Measurements from ENCODE around the gene CHRD. TPM values are rescaled to one million over a fixed set of nuclear protein-coding genes. Genes with fewer than 3 reads are reported as not detected.

Gene CHRD
- total RNA-seq, 2 experiments from 2014 or later: not detected

DNA sequence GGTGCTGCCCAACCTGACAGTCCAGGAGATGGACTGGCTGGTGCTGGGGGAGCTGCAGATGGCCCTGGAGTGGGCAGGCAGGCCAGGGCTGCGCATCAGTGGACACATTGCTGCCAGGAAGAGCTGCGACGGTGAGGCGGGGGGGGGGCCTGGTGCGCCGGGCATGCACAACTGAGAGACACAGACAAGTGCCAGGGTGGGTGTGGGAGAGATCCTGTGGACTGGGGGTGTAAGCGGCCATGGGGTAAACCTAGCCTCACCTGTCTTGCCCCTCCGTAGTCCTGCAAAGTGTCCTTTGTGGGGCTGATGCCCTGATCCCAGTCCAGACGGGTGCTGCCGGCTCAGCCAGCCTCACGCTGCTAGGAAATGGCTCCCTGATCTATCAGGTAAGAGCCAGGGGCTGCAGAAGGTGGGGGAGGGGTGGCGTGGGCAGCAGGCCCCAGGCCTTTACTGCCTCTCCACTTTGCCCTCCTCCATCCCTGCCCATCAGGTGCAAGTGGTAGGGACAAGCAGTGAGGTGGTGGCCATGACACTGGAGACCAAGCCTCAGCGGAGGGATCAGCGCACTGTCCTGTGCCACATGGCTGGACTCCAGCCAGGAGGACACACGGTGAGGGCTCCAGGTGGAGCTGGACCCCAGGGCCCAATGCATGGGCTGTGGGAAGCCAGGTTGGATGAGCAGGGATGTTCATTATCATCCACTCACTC is 3.3 kb downstream of the CHRD start:
- H3K4me3 Mint-ChIP-seq: no peak overlapping the region
- H3K9me3 Mint-ChIP-seq: no peaks in the 10 kb centered on the region
- DNase-seq: no peak
- H3K4me1 Mint-ChIP-seq: peaks cover 8% of the 10 kb centered on the region
- peaks cover 2% of the 10 kb centered on the region for H3K36me3 Mint-ChIP-seq (ENCODE audit: low read depth)
- CTCF ChIA-PET: interaction anchor here (1.2 to 3.9 kb wide), 2 partner anchors 11 to 12 kb away, joined by 4 to 12 read pairs; no protein-coding TSS in a partner anchor
- POLR2A ChIA-PET: no interaction called here
- H3K27me3 Mint-ChIP-seq: peaks cover 42% of the 10 kb centered on the region
- H3K27ac Mint-ChIP-seq: no peak overlapping the region

DNA sequence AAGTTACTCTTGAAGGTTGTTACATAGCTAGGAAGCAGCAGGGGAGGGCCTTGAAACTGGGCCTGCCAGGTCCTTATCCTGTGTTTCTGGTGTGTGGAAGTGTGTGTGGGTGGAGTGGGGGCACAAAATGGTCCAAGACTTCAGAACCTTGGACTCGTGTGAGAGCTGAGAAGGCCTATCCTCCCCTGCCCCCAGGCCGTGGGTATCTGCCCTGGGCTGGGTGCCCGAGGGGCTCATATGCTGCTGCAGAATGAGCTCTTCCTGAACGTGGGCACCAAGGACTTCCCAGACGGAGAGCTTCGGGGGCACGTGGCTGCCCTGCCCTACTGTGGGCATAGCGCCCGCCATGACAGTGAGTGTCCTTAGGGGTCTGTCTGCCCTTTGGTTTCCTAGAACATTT is 4.5 kb downstream of the CHRD start:
- no peak overlapping the region for H3K27ac Mint-ChIP-seq
- H3K4me3 Mint-ChIP-seq: no peak overlapping the region
- no peak for DNase-seq
- peaks cover 31% of the 10 kb centered on the region for H3K27me3 Mint-ChIP-seq
- CTCF ChIA-PET: interaction anchor here (0.8 to 1.6 kb wide), 4 partner anchors 10 to 145 kb away, joined by 3 to 4 read pairs (median 4); no protein-coding TSS in a partner anchor
- peaks cover 3% of the 10 kb centered on the region for H3K4me1 Mint-ChIP-seq
- POLR2A ChIA-PET: no interaction called here
- H3K36me3 Mint-ChIP-seq (ENCODE audit: low read depth): no peaks in the 10 kb centered on the region
- no peaks in the 10 kb centered on the region for H3K9me3 Mint-ChIP-seq

DNA sequence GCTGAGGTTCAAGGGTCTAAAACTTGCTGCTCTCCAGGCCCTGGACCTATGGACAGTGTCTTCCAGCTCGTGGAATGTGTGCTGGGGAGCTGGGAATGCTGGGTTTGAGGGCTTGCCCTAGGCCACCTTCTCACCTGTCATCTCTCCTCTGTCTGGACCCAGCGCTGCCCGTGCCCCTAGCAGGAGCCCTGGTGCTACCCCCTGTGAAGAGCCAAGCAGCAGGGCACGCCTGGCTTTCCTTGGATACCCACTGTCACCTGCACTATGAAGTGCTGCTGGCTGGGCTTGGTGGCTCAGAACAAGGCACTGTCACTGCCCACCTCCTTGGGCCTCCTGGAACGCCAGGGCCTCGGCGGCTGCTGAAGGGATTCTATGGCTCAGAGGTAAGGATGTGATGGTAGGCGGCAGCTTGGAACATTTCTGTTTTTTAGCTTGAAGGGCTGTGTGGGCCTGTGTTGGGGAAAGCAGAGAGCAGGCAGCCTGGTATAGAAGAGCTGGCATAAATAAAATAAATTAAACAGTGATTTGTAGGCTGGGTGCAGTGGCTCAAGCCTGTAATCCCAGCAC is 5.1 kb downstream of the CHRD start:
- no peaks in the 10 kb centered on the region for H3K9me3 Mint-ChIP-seq
- H3K36me3 Mint-ChIP-seq (ENCODE audit: low read depth): no peaks in the 10 kb centered on the region
- CTCF ChIA-PET: interaction anchor here (0.8 to 1.6 kb wide), 5 partner anchors 11 to 144 kb away, joined by 3 to 4 read pairs (median 3); no protein-coding TSS in a partner anchor
- H3K27ac Mint-ChIP-seq: no peak overlapping the region
- H3K27me3 Mint-ChIP-seq: peaks cover 29% of the 10 kb centered on the region
- H3K4me3 Mint-ChIP-seq: no peak overlapping the region
- peaks cover 3% of the 10 kb centered on the region for H3K4me1 Mint-ChIP-seq
- no peak for DNase-seq
- POLR2A ChIA-PET: no interaction called here

DNA sequence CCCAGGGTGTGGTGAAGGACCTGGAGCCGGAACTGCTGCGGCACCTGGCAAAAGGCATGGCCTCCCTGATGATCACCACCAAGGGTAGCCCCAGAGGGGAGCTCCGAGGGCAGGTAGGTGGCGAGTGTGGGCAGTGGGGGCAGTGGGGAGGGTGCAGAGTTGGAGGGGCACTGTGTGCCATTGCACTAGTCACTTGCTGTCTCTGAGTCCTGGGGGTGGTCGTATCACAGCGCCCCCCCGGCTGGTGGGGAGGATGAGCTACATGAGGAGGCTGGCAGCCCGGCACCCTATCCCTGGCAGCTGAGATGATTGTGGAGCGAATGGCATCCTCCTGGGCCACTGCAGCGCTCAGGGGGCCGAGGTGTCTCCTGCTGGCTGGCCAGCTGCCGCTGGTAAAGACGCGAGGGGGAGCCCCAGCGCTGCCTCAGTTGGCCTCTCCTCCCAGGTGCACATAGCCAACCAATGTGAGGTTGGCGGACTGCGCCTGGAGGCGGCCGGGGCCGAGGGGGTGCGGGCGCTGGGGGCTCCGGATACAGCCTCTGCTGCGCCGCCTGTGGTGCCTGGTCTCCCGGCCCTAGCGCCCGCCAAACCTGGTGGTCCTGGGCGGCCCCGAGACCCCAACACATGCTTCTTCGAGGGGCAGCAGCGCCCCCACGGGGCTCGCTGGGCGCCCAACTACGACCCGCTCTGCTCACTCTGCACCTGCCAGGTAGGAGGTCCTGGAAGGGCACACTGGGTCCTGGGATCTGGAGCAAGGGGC is 6.4 kb downstream of the CHRD start:
- no peak for DNase-seq
- no peaks in the 10 kb centered on the region for H3K9me3 Mint-ChIP-seq
- H3K4me3 Mint-ChIP-seq: no peak overlapping the region
- ChIA-PET POLR2A (no interaction called here), CTCF (interaction anchor here (0.6 to 0.8 kb wide), 2 partner anchors 32 to 385 kb away, joined by 3 to 4 read pairs; no protein-coding TSS in a partner anchor)
- H3K27ac Mint-ChIP-seq: no peak overlapping the region
- no peaks in the 10 kb centered on the region for H3K36me3 Mint-ChIP-seq (ENCODE audit: low read depth)
- H3K4me1 Mint-ChIP-seq: no peaks in the 10 kb centered on the region
- peaks cover 28% of the 10 kb centered on the region for H3K27me3 Mint-ChIP-seq

DNA sequence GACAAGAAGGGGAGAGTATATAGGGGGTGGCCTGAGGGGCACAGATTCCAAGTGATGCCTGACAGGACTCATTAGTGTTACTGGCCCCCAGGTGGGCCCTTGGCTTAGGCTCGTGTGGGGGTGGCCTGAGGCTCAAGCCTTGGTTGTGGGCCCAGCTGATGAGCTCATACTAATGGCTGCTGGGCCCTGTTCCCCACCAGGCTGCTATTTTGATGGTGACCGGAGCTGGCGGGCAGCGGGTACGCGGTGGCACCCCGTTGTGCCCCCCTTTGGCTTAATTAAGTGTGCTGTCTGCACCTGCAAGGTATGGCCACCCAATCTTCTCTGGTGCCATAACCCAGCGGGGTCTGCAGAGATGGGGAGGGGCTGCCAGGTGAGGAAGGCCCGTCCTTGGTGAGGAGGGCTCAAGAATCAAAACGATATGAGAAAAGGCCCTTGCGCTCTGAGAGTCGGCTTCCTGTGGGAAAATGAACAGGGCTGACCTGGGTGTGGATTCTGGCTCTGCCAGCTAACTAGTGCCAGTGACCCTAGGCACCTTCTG is 7.4 kb downstream of the CHRD start:
- no peak for DNase-seq
- H3K9me3 Mint-ChIP-seq: no peaks in the 10 kb centered on the region
- H3K4me1 Mint-ChIP-seq: no peaks in the 10 kb centered on the region
- H3K4me3 Mint-ChIP-seq: no peak overlapping the region
- POLR2A ChIA-PET: no interaction called here
- no peaks in the 10 kb centered on the region for H3K36me3 Mint-ChIP-seq (ENCODE audit: low read depth)
- H3K27me3 Mint-ChIP-seq: peaks cover 22% of the 10 kb centered on the region
- no peak overlapping the region for H3K27ac Mint-ChIP-seq
- CTCF ChIA-PET: interaction anchor here (0.6 kb wide), 1 partner anchor 117 kb away, joined by 3 read pairs; no protein-coding TSS in a partner anchor

DNA sequence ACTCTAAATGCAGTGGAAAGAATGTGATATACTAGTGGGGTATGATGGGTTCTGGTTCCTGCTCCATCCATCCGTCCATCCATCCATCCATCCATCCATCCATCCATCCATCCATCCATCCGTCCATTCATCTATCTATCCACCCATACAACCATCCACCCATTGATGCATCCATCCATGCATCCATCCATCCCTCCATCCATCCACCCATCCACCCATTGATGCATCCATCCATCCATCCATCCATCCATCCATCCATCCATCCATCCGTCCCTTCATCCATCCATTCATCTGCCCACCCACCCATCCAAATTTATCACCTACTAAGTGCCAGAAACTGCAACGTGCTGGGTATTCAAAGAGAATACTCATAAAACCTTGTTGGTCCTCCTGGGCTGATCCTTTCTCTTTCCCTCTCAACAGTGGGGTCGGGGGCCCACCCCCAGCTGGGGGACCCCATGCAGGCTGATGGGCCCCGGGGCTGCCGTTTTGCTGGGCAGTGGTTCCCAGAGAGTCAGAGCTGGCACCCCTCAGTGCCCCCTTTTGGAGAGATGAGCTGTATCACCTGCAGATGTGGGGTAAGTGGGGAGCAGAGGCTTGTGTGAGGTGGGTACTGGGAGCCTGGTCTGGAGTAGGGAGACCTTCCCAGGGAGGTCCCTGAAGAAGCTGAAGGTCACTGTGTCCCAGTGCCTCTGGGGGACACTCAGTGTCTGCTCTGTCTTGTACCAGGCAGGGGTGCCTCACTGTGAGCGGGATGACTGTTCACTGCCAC is 8.5 kb downstream of the CHRD start:
- Mint-ChIP-seq H3K9me3 (no peaks in the 10 kb centered on the region), H3K27ac (no peak overlapping the region), H3K4me3 (no peak overlapping the region), H3K4me1 (no peaks in the 10 kb centered on the region), H3K27me3 (peaks cover 14% of the 10 kb centered on the region), H3K36me3 (ENCODE audit: low read depth) (no peaks in the 10 kb centered on the region)
- POLR2A ChIA-PET: no interaction called here
- no peak for DNase-seq
- CTCF ChIA-PET: interaction anchor here (0.6 to 1.7 kb wide), 2 partner anchors 17 to 99 kb away, joined by 3 to 6 read pairs; no protein-coding TSS in a partner anchor

DNA sequence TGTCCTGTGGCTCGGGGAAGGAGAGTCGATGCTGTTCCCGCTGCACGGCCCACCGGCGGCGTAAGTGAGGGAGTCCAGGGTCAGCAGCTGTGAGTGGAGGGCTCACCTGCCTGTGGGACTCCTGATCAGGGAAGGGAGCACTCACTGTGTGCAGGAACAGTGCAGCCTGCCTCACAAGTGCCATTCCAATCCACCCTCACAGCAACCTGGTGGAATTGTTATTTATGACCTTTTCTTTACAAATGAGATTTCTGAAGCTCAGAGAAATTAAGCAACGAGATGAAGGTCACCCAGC is 9.0 kb downstream of the CHRD start:
- ChIA-PET POLR2A (no interaction called here), CTCF (interaction anchor here (0.6 to 1.7 kb wide), 2 partner anchors 17 to 98 kb away, joined by 3 to 6 read pairs; no protein-coding TSS in a partner anchor)
- H3K27ac Mint-ChIP-seq: no peak overlapping the region
- no peak for DNase-seq
- H3K4me1 Mint-ChIP-seq: no peaks in the 10 kb centered on the region
- H3K9me3 Mint-ChIP-seq: no peaks in the 10 kb centered on the region
- no peaks in the 10 kb centered on the region for H3K36me3 Mint-ChIP-seq (ENCODE audit: low read depth)
- H3K4me3 Mint-ChIP-seq: no peak overlapping the region
- peaks cover 14% of the 10 kb centered on the region for H3K27me3 Mint-ChIP-seq

DNA sequence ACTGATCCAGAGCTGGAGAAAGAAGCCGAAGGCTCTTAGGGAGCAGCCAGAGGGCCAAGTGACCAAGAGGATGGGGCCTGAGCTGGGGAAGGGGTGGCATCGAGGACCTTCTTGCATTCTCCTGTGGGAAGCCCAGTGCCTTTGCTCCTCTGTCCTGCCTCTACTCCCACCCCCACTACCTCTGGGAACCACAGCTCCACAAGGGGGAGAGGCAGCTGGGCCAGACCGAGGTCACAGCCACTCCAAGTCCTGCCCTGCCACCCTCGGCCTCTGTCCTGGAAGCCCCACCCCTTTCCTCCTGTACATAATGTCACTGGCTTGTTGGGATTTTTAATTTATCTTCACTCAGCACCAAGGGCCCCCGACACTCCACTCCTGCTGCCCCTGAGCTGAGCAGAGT is 9.5 kb downstream of the CHRD start:
- Mint-ChIP-seq H3K4me3 (no peak overlapping the region), H3K27me3 (peaks cover 14% of the 10 kb centered on the region), H3K4me1 (no peaks in the 10 kb centered on the region), H3K9me3 (no peaks in the 10 kb centered on the region), H3K27ac (no peak overlapping the region), H3K36me3 (ENCODE audit: low read depth) (no peaks in the 10 kb centered on the region)
- DNase-seq: no peak
- POLR2A ChIA-PET: no interaction called here
- CTCF ChIA-PET: interaction anchor here (1.5 to 1.7 kb wide), 2 partner anchors 16 to 18 kb away, joined by 3 to 6 read pairs; no protein-coding TSS in a partner anchor

DNA sequence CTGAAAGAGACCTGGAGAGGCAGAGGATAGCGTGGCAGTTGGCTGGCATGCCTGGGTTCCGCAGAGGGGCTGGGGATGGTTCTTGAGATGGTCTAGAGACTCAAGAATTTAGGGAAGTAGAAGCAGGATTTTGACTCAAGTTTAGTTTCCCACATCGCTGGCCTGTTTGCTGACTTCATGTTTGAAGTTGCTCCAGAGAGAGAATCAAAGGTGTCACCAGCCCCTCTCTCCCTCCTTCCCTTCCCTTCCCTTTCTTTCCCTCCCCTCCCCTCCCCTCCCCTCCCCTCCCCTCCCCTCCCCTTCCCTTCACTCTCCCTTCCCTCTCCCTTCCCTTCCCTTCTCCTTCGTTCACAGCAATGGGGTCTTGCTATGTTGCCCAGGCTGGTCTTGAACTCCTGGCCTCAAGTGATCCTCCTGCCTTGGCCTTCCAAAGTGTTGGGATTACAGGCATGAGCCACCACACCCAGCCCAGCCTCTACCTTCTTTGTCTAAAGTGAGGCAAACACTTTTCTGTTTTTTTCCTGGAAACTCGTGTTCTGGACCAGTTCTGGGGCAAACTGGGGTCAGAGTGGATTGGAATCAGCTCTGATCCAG is 10.2 kb downstream of the CHRD start:
- Mint-ChIP-seq H3K27ac (no peak overlapping the region), H3K36me3 (ENCODE audit: low read depth) (no peaks in the 10 kb centered on the region), H3K27me3 (peaks cover 14% of the 10 kb centered on the region), H3K4me3 (no peak overlapping the region), H3K9me3 (no peaks in the 10 kb centered on the region), H3K4me1 (no peaks in the 10 kb centered on the region)
- ChIA-PET POLR2A (no interaction called here), CTCF (interaction anchor here (1.5 to 2.4 kb wide), 3 partner anchors 17 to 19 kb away, joined by 3 to 9 read pairs (median 6); no protein-coding TSS in a partner anchor)
- no peak for DNase-seq

DNA sequence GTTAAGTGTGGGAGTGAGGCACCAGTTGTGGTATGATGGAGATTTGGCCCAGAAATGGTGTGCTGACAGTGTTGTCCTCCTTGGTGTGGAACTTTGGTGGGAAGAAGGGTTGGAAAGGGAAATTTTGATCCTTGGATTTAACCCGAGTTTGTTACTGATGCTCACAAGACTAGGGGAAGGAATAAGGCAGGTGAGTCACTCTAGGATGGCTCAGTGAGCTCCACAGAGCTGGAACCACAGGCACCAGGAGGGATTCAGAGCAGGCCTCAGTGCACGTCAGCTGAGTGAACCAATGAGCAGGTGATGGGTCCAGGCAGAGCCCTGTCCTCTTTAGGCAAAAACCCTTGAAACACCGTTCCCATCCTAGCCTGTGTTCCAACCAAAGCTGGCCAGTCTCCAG is 11.4 kb downstream of the CHRD start:
- no peak overlapping the region for H3K27ac Mint-ChIP-seq
- CTCF ChIA-PET: interaction anchor here (2.4 kb wide), 1 partner anchor 20 kb away, joined by 9 read pairs; no protein-coding TSS in a partner anchor

DNA sequence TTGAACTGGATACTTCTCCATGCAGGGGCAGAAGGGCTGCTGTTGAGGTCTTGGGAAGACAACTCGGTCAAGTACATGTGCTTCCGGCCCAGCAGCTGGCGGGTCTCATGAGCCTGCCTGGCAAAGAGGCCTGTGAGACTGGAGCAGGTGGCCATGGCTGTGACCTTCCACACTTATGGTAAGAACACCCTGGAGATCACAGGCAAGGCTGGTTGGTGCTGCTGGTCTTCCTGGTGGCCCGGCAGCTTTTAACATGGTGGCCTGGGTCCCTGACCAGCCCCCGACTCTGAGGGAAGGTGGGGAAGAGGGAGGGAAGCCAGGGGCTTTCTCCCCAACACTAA is 15.4 kb downstream of the CHRD start:
- Mint-ChIP-seq H3K4me3 (no peak overlapping the region), H3K27ac (no peak overlapping the region), H3K27me3 (peaks cover 15% of the 10 kb centered on the region), H3K9me3 (no peaks in the 10 kb centered on the region), H3K36me3 (ENCODE audit: low read depth) (no peaks in the 10 kb centered on the region), H3K4me1 (no peaks in the 10 kb centered on the region)
- ChIA-PET POLR2A (no interaction called here), CTCF (no interaction called here)
- no peak for DNase-seq

More for the DNA sequence above, 11.4 kb downstream of the CHRD start:
- Mint-ChIP-seq H3K4me3 (no peak overlapping the region), H3K27me3 (peaks cover 11% of the 10 kb centered on the region), H3K36me3 (ENCODE audit: low read depth) (no peaks in the 10 kb centered on the region), H3K4me1 (no peaks in the 10 kb centered on the region), H3K9me3 (no peaks in the 10 kb centered on the region)
- POLR2A ChIA-PET: no interaction called here
- no peak for DNase-seq

DNA sequence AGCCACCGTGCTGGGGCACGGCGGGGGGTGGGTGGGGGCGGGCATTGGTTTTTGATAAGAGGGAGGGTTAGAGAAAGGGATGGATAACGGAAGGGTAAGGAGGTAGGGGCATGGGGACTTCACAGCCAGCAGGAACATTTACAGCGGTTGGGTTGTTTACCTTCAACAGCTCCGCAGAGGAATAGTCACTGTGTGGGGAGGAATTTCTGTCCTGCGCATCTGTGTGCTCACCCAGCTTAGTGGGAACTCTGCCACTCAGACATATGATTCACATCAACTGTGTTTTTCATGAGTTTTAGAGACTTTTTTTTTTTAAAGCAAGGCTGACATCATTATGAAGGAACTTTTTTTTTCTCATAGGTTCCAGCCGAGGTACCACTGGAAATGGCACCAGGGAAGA is 19.6 kb downstream of the CHRD start:
- no peaks in the 10 kb centered on the region for H3K4me1 Mint-ChIP-seq
- no peaks in the 10 kb centered on the region for H3K36me3 Mint-ChIP-seq (ENCODE audit: low read depth)
- no peak for DNase-seq
- H3K27me3 Mint-ChIP-seq: peaks cover 28% of the 10 kb centered on the region
- H3K9me3 Mint-ChIP-seq: no peaks in the 10 kb centered on the region
- ChIA-PET POLR2A (no interaction called here), CTCF (no interaction called here)
- H3K4me3 Mint-ChIP-seq: no peak overlapping the region
- H3K27ac Mint-ChIP-seq: no peak overlapping the region
